HG03159 (cell line): ENCODE data around the gene ELMO1.

Experiments
- ATAC-seq: cut with Tn5 transposase; IDR thresholded peaks from one replicate; pipeline ENCODE4 v1.9.1; 2021; ENCODE audit warnings: mild to moderate bottlenecking, moderate library complexity; ENCODE audit not compliant: unreplicated experiment

Gene ELMO1

DNA sequence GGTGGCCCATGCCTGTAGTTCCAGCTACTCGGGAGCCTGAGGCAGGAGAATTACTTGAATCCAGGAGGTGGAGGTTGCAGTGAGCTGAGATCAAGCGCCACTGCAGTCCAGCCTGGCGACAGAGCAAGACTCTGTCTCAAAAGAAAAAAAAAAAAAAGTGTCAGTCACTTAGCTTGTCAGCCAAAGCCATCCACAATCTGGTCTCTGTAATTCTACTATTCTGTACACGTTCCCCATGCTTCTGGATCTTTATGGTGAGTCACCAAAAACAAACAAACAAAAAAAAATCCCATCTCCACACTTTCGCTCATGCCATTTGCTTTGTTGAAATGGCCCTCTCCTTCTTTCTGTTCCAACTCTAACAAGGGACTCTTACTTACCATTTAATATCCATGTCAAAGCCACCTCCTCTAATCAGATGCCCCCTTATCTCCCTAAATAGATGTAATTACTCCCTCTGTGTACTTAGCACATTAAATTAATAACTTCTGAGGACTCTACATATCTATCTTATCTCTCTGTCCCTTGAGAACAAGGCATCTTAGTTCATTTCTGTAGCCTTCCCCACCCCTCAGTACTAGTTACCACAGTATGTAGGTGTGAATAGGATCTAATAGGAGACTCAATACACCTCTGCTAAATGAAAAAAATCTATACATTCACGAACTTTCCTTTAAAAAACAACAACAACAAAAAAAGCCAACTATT, 128.4 kb downstream of the ELMO1 start:
- ATAC-seq: no peak

DNA sequence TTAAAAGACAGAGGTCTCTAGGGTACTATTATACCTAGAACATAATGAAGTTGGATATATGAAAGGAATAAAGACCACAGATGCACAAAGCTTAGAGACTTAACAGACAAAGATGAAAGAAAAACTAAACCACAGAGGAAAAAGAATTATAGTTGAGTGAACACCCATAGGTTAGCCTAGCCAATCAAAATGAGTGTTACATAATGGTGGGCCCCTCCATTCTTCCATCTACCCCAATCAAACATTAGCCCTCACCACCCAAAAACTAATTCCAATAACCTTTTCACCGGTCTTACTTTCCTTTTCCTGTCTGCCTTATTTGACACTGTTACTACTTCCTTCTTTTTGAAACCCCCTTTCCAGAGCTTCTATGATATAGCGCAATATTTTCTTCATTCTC, 130.1 kb downstream of the ELMO1 start:
- no peak for ATAC-seq

DNA sequence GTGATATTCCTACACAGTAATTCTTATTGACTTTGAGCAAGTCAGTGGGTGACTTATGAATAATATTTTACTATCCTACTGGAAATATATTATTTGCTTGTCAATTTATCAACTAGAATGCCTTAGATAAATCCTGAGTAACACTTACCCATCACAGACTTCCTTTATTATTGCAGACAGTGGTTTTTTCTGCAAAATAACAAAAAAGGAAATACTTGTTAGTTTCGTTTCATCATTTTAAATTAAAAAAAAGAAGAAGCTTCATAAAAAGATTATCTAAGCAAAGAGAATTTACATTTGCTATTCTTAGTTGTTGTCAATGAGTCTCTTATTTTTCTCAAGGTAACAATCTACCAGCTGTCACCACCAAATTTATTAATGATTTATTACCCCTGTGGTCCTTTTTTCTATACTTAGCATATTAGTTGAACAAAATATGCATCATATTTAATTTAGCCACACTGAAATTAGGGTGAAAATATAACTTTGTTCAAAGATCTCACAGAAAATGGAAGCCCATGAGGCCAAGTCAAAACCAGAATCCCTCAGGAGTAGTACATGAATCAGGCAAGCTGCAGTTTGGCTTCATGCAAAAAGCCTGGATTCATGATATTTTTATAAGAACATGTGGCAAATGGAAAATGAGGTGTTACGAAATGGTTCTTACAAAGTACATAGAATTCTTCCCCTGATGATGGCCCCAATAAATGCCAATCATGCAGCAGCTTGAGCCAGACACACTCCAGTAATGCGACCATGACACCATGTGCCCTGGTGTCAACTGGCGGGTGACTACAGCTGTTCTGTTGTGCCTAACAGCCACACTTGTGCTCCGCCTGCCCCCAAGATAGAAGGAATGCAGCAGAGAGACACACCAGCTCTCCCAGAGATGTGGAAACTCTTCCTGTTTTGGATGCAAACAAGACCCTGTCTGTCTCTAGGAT, 132.6 kb downstream of the ELMO1 start:
- no peak for ATAC-seq

DNA sequence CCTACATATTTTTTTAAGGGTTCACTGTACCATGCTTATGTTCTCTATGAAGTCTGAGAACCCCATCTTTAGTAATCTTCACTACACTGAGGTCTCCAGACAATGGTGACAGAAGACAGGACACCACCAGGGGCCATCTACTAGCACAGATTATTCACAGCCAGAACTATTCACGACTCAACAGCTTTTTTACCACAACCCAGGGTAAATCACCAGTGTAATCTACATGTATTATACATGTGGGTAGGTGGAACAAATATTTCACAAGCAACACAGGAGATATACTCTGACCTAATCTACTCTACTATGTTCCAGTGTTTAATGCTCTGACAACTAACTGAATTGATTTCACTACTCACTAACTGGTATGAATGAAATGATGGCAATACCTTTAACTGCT, 136.1 kb downstream of the ELMO1 start:
- no peak for ATAC-seq

DNA sequence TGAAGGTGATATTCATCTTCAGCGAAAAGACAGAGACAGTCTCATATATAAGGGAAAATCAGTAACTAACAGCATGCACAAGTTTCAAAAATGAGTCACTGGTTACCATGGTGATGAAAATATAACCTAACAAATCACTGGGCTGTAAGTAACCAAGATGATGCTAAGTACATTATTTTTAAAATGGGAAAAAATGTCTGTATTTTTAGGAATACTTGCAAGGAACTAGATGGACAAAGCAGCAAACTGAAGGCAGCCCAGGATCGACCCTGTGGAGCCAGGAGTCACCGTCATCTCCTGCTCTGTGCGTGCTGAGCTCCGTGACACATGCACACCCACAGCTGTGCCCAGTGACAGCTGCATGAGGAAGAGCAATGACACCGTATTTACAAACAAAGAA, 137.3 kb downstream of the ELMO1 start:
- no peak for ATAC-seq

DNA sequence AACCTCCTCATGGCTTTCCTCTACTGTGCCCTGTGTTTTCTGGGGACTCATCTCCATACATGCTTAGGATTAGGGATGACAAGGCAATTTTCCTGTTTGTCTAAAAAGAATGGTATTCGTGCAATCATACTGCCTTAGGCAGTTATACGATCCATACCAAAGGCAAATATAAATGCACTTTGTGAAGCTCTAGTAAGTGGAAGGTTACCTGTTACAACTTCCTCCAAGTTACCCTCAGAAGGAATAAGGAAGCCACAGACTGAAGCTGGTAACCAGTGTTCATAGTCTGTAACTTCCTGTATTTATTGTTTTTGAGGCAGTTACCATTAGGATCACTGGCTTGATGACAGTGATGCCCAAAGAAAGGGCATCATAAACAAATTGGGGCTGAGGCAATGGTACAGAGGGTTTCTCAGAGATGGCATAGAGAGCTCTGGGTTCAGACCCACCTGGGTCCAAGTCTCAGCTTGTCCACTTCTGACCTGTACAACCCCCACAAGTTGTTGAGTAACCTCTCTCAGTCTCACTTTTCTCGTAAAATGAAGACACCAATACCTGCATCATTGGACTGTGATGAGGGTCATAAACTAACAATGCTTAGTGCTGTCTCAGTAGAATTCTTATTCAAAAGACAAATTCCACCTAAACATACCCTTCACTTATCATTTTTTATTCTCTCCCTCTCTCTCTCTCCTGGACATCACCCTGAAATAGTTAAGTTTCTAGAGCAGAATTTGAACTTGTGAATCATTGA, 138.2 kb downstream of the ELMO1 start:
- ATAC-seq: peak; percentile 61

DNA sequence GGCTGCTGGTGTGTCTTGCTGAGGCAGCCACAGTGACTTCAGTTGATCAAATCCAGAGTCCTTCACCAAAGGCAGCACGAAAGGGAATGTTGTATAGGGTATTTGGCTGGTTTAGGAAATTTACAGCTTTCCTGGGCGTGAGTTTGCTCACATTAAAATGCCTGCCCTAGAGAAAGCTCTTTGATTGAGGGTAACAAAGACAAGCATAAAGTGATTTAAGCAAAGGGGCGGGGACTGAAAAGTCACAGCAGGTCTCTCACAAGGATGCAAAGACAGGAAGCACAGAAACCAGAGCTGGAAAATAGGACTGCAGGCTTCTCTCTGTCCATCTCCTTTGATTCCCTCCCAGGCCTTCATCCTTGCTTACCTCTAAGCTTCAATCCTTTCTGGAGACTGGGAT, 139.2 kb downstream of the ELMO1 start:
- ATAC-seq: no peak

DNA sequence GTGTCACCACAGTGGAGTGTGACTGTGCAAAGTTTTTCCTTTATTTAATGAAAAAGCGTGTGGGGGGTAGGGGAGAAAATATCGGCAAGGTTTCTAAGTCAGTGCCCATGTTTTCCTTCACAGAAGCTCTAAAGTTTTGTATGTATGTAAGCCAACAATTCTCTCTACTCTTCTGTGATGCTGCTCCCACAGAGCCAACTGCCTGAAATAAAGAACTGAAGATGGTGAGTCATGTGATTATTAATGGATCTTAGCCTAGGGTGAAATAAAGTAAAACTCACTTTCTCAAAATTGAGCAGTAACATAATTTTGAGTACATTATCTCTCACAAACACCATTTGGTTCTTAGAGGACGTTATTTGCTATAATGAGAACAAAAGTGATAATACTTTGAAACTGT, 143.7 kb downstream of the ELMO1 start:
- no peak for ATAC-seq

DNA sequence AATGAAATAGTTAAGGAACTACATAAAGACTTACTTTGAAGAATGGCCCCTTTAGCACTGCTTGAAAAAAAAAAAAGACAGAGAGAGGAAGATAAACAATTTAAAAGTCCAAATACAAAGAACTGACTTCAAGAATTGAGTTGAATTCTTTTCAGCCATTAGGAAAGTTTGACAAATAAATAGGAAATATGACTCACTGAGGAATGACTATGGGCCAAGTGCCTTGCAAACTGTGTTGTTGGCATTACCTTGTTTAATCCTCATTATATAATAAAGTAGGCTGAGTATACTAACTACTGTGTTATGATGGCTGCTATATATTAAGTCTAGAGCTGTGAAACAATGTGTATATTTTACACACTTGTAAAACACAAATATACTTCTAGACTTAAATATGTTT, 151.1 kb downstream of the ELMO1 start:
- no peak for ATAC-seq

DNA sequence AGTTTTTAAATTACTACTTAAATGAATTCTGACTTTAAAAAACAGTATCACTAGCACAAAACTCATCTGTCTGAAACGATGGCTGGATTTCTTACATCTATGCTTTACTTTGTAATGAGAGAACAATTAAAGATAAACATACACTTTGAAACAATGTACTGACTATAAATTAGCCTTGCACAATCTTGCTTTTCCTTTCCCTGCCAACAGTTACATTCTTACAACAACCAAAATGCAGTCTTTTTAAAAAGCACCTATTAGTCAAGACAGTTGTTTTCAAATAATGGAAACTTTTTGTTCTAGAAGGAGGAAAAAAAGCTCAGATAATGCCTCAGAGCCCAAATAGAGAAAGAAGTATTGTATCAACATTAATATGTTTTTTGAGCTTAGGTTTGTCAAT, 153.3 kb downstream of the ELMO1 start:
- ATAC-seq: no peak

DNA sequence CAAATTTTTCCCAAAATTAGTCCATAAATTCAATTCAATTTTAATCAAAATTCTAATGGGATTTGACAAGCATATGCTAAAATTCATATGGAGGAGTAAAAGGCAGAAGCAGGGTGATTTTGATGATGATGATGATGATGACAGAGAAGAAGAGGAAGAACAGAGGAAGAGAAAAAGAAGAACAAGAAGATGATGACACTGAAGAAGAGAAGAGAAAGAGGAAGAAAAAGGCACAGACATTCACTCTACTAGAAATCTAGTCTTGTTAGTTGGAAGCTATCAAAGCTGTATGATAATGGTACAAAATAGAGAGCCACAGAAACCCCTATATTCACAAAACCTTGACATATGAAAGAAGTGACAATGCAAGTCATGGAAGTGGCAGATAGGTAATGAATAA, 157.9 kb downstream of the ELMO1 start:
- no peak for ATAC-seq

DNA sequence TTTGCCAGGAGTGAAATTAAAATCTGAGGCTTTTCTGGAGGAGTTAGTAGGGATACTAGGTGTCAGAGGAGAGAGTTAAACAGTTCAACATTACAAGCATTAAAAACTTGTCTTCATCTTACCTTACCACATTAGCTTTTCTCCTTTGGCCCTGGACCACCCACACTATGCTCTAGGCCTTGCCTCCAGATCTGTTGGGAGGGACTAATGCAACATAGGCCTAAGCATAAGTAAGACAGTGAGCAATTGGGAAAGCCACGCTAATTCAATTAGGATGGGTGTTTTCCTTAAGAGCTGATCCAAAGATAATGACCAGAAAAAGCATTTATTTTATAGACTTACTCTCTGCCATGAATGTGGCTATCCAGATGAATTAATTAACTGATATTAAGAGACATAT, 158.9 kb downstream of the ELMO1 start:
- no peak for ATAC-seq

DNA sequence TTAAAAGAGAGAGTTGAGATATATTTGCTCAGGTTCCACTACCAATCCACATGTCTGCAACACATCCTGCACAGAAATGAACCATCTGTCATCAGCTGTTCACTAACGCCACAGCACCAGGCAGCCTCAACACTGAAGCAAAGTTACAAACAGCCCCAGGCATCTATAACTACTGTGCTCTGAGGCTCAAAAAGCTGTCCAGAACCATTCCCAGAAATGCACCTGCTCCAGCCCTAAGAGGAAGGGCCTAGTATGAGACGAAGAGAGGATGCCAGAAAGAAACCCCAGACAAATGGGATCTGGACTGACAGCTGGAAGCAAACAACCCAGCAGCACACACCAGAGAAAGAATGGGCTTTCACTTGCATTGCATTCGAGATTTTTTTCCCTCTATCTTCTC, 159.3 kb downstream of the ELMO1 start:
- no peak for ATAC-seq

DNA sequence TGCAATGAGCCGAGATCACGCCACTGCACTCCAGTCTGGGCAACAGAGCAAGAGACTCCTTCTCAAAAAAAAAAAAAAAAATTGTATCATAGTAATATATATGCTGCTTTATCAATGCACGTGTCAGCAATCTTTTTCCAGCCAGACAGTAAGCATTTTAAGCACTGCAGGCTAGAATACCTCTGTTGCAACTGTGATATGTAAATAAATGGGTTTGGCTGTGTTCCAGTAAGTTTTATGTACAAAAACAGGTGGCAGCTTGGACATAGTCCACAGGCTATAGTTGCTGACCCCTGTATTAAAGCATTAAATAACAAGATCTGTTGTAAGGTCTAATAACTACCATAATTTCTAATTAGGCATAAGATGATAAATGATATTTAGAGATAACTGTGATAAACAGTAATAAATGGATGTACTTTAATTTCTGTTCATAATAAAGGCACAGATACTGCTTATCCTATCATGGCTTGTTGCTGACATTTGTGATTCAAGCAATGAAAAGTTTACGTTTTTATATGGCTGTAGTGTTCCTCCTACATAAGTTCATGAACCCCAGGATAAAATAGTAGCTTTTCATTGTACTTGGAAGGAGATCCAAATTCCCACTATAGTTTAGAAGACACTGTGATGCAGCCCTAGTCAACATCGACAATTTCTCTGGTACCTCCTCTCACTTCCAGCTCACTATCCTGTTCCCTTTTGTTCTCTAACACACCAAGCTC, 161.4 kb downstream of the ELMO1 start:
- peak; percentile 80 for ATAC-seq

DNA sequence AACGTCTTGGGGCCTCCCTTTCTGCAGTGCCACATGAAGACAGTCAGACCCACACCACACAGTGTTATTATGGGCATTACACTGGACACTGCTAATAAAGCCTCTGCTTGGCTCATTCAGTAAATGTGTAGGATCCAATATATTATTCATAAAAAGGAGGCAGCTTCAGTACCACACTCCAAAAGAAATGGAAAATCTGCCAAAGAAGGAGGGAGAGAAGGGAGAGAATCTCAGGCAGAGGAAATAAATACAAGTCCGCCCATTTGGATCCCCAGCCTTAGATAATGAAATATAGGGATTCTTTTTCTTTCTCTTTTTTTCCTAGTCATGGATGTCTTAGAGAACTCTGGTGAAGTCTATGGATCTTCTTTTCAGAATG, 162.2 kb downstream of the ELMO1 start:
- ATAC-seq: no peak

DNA sequence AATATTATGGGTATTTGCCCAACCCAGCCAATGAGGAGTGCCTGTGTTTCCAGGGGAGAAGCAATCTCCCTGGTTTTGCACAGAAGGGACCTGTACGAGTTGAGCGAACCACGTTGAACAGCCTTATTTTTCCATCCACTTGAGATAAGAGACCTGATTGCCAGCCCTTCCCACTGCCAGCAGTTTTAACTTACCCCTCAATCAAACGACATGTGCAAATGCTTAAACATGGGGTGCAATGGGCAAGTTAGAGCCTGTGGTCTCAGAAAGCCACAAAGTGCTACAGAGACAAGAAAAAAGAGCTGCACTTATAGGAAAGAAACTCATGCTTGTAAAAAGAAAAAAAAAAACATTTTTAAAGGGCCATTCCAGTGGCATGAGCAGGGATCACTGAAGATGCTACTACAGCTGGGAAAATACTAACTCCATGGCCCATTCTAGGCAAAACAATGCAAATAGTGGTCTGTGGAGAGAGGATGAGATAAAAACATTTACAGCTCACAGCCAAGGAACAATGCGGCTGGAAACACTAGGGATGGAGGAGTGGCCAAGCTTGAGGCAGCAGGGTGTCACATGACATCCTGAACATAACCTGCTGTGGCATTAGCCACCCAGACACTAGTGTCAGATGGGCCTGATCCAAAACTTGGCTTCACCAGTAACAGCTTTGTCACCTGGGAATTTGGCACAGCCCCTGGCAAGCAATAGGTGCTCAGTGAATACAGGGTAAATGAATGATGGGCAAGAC, 162.8 kb downstream of the ELMO1 start:
- ATAC-seq: no peak

DNA sequence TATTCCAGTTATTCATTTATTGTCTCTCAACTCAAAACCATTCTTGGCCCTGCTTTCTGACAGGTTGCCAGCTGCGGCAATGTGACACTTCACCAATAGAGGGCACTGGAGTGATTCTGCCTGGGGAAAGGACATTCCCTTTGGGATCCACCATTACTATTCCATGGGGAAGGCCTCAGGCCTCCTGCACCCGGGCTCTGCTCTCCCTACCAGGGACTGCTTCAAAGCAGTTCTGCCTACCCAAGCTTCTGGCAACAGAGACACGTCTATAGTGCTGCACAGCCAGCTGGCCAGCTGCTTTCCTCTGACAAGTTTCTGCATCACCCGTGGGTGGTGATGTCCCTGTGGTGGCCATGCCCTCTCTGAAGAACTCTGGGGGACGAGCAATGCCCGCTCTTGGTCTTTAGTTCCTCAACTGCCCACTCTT, 163.8 kb downstream of the ELMO1 start:
- no peak for ATAC-seq

DNA sequence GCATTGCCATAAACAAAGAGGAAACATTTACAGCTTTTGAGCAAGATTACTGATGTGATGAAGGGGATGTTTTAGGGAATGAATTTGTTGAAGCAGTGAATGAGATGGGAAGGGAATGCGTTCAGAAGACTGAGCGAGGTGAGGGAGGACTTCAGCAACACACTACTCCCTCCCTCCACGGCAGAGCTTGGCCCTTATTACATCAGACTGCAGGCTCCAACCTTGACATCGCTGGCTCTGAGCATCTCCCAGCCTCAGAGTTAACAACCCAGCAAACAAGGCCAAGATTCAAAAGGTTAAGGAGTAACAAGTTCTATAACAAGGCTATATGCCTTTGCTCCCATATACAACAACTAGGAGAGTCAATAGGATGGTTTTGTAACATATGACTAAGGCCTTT, 164.4 kb downstream of the ELMO1 start:
- ATAC-seq: no peak

DNA sequence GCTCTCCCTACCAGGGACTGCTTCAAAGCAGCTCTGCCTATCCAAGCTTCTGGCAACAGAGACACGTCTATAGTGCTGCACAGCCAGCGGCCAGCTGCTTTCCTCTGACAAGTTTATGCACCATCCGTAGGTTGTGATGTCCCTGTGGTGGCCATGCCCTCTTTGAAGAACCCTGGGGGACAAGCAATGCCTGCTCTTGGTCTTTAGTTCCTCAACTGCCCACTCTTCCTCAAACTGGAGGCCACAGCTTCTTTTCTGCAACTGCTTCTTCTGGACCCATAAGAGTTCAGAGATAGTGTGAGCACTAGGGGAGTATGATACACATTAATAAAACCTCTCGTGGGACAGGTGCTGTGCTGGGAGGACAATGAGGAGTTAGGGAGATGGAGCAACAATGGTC, 164.9 kb downstream of the ELMO1 start:
- no peak for ATAC-seq

DNA sequence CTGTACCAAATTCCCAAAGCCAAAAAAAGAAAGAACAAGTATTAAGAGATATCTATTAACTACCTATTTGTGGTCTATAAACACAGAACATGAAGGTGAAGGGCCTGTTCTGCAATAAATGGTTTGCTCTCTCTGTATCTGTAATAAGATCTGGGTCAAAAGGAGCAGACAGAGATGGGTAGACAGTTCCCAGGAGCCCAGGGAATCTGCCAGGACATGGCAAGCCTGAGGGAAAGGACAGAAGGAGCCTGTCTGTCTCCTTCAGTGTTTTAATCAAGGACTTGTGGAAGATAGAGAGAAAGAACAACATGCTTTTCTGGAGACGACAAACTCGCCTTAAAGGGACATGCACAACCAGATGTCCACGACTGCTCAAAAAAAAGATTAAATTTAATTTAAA, 165.7 kb downstream of the ELMO1 start:
- ATAC-seq: no peak
